ENCODE data around the gene AVPI1. TPM values are rescaled to one million over a fixed set of nuclear protein-coding genes. Genes with fewer than 3 reads are reported as not detected.

AVPI1 gene
- total and polyA plus RNA-seq, 2 of the 13 experiments (the other 11 are each of a cell fraction or from before 2014, with no cell fraction given), result 39.8 to 61.2 TPM

DNA sequence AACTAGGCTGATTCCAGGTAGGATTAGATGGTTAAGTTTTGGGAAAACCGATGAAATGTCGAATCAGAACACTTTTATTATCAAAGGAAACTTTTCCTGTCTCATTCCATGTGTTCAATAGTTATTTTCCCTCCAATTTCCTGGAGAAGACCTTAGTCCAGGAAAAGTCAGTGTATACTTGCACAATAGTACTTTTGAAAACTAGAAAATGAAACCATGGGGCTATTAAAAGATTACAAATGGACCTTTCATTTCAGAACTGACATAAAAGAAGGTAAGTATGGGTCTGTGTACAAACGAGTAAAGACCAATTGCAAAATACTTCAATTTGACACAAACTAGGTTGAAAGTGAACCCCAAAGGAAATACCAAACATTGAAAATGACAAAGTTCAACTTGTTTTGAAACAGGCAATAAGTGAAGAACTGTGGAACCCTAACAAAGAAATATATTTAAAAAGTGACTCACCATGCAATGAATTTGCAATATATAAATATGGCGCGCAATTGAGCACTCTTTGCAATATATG, 2.1 kb downstream of the AVPI1 start (continued):
- TF ChIP-seq GPN1 (CRISPR knock-in tag; IDR thresholded peaks at IDR 0.05; ENCODE audit: borderline replicate concordance), result no peak
- TF ChIP-seq HDAC1 (CRISPR knock-in tag; IDR thresholded peaks at IDR 0.05), result peak; percentile 18; the same call in 1 of the 2 replicates
- TF ChIP-seq USF2 (IDR thresholded peaks at IDR 0.05; ENCODE audit: low read depth, low read length), result no peak
- TF ChIP-seq USF2 (CRISPR knock-in tag; IDR thresholded peaks at IDR 0.05; ENCODE audit: borderline replicate concordance), result no peak
- no peak for TF ChIP-seq ZSCAN21 (CRISPR knock-in tag; IDR thresholded peaks at IDR 0.05; ENCODE audit: borderline replicate concordance)
- no peak for TF ChIP-seq SNAI1 (CRISPR knock-in tag; IDR thresholded peaks at IDR 0.05; ENCODE audit: borderline replicate concordance)
- TF ChIP-seq ZNF549 (CRISPR knock-in tag; IDR thresholded peaks at IDR 0.05), result no peak
- TF ChIP-seq, protein P1, sequence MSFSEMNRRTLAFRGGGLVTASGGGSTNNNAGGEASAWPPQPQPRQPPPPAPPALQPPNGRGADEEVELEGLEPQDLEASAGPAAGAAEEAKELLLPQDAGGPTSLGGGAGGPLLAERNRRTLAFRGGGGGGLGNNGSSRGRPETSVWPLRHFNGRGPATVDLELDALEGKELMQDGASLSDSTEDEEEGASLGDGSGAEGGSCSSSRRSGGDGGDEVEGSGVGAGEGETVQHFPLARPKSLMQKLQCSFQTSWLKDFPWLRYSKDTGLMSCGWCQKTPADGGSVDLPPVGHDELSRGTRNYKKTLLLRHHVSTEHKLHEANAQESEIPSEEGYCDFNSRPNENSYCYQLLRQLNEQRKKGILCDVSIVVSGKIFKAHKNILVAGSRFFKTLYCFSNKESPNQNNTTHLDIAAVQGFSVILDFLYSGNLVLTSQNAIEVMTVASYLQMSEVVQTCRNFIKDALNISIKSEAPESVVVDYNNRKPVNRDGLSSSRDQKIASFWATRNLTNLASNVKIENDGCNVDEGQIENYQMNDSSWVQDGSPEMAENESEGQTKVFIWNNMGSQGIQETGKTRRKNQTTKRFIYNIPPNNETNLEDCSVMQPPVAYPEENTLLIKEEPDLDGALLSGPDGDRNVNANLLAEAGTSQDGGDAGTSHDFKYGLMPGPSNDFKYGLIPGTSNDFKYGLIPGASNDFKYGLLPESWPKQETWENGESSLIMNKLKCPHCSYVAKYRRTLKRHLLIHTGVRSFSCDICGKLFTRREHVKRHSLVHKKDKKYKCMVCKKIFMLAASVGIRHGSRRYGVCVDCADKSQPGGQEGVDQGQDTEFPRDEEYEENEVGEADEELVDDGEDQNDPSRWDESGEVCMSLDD (CRISPR knock-in tag; IDR thresholded peaks at IDR 0.05; ENCODE audit: borderline replicate concordance), result peak; percentile 92; the same call in 1 of the 2 replicates
- TF ChIP-seq, protein P2, sequence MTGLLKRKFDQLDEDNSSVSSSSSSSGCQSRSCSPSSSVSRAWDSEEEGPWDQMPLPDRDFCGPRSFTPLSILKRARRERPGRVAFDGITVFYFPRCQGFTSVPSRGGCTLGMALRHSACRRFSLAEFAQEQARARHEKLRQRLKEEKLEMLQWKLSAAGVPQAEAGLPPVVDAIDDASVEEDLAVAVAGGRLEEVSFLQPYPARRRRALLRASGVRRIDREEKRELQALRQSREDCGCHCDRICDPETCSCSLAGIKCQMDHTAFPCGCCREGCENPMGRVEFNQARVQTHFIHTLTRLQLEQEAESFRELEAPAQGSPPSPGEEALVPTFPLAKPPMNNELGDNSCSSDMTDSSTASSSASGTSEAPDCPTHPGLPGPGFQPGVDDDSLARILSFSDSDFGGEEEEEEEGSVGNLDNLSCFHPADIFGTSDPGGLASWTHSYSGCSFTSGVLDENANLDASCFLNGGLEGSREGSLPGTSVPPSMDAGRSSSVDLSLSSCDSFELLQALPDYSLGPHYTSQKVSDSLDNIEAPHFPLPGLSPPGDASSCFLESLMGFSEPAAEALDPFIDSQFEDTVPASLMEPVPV (CRISPR knock-in tag; IDR thresholded peaks at IDR 0.05), result no peak
- no peak for TF ChIP-seq ZNF512 (CRISPR knock-in tag; IDR thresholded peaks at IDR 0.05)
- no peak for TF ChIP-seq CERS6 (CRISPR knock-in tag; IDR thresholded peaks at IDR 0.05)
- no peak for TF ChIP-seq KMT2A (CRISPR knock-in tag; IDR thresholded peaks at IDR 0.05)
- TF ChIP-seq PATZ1 (CRISPR knock-in tag; IDR thresholded peaks at IDR 0.05), result no peak
- TF ChIP-seq ELF4 (CRISPR knock-in tag; IDR thresholded peaks at IDR 0.05; ENCODE audit: borderline replicate concordance), result 0 out of 2 replicates have a peak, but pooled peaks have one; percentile 61
- no peak; the same call in 1 of the 2 replicates for TF ChIP-seq ZNF670 (CRISPR knock-in tag; IDR thresholded peaks at IDR 0.05; ENCODE audit: borderline replicate concordance)

Data from HepG2 (cell line).